Activated CD4-positive, alpha-beta T cell treated with anti-CD3 and anti-CD28 coated beads, Interleukin-2, Interleukin-4, amounts not matched to agents 100 ng/mL and 50 ng/mL, durations not matched to agents 16 hours and 8 hours (primary cell): ENCODE results near the gene CST8.

Experiments used
- DNase-seq: peaks from one replicate; pipeline ENCODE4 v3.0.0-alpha.2; 2020; ENCODE audit warnings: low spot score

Gene CST8

GRCh38 chr20:23476015-23476754, 14.7 kb upstream of the CST8 start:
- DNase-seq, result no peak

- DNase-seq, result no peak
Measured at GRCh38 chr20:23477223-23477622, 13.7 kb upstream of the CST8 start.

GRCh38 chr20:23479043-23479442, 11.9 kb upstream of the CST8 start:
- no peak for DNase-seq

GRCh38 chr20:23482138-23482537, 8.8 kb upstream of the CST8 start:
- DNase-seq, result no peak

- no peak for DNase-seq
Measured at GRCh38 chr20:23484081-23484480, 6.8 kb upstream of the CST8 start.

GRCh38 chr20:23488470-23488869, 2.4 kb upstream of the CST8 start:
- DNase-seq, result no peak

- no peak for DNase-seq
Measured at GRCh38 chr20:23488996-23489395, 1.9 kb upstream of the CST8 start.

- no peak for DNase-seq
Measured at GRCh38 chr20:23492292-23492691, 1.4 kb downstream of the CST8 start.

GRCh38 chr20:23493172-23493772, 2.4 kb downstream of the CST8 start:
- DNase-seq, result no peak

- peak; percentile 28 for DNase-seq
Measured at GRCh38 chr20:23497536-23497935, 6.6 kb downstream of the CST8 start.

- no peak for DNase-seq
Measured at GRCh38 chr20:23501926-23502325, 11.0 kb downstream of the CST8 start.

- no peak for DNase-seq
Measured at GRCh38 chr20:23503649-23504048, 12.7 kb downstream of the CST8 start.

- no peak for DNase-seq
Measured at GRCh38 chr20:23507346-23507745, 16.4 kb downstream of the CST8 start.

GRCh38 chr20:23508449-23509229, 17.7 kb downstream of the CST8 start:
- no peak for DNase-seq

- DNase-seq, result no peak
Measured at GRCh38 chr20:23509247-23509913, 18.5 kb downstream of the CST8 start.

GRCh38 chr20:23510000-23510590, 19.2 kb downstream of the CST8 start:
- DNase-seq, result no peak

- DNase-seq, result no peak
Measured at GRCh38 chr20:23513164-23513563, 22.2 kb downstream of the CST8 start.

GRCh38 chr20:23514848-23515247, 23.9 kb downstream of the CST8 start:
- no peak for DNase-seq

- no peak for DNase-seq
Measured at GRCh38 chr20:23515250-23515939, 24.5 kb downstream of the CST8 start.

GRCh38 chr20:23517719-23518118, 26.8 kb downstream of the CST8 start:
- no peak for DNase-seq

GRCh38 chr20:23519556-23519955, 28.6 kb downstream of the CST8 start:
- no peak for DNase-seq

GRCh38 chr20:23520185-23520584, 29.3 kb downstream of the CST8 start:
- no peak for DNase-seq
